Bronchial epithelial cell (primary cell): Measurements from ENCODE around the gene S1PR5. TPM values are rescaled to one million over a fixed set of nuclear protein-coding genes. Genes with fewer than 3 reads are reported as not detected.

Experiments used
- DNase-seq: peaks from one replicate; pipeline ENCODE4 v3.0.0-alpha.2; 2010; ENCODE audit warnings: low read depth
- FAIRE-seq: peaks from 2 replicates; lab custom pipeline; 2011; peaks lifted over from hg19 to GRCh38; lab: Jason Lieb, UNC
- H3K27me3 ChIP-seq: 2 replicates; pipeline ENCODE4 v1.5.1; 2011; ENCODE audit warnings: low read length; ENCODE audit not compliant: control insufficient read depth, insufficient read depth
- H3K36me3 ChIP-seq: 2 replicates; pipeline ENCODE4 v1.5.1; 2011; ENCODE audit warnings: low read length; ENCODE audit not compliant: control insufficient read depth, insufficient read depth
- H3K4me3 ChIP-seq: 2 replicates; pipeline ENCODE4 v1.5.1; 2011; ENCODE audit warnings: mild to moderate bottlenecking, low read depth, low read length, control low read depth
- total RNA-seq: library from RNA; depleted of rRNA; stranded (reverse); fragments of >200 nt; gene quantifications from 2 replicates; pipeline ENCODE4 v1.2.1, GENCODE V29; 2014
- TF ChIP-seq, protein P1 (sequence below): IDR thresholded peaks from 2 replicates; pipeline ENCODE4 v1.5.1; 2011; ENCODE audit warnings: mild to moderate bottlenecking, moderate library complexity, low read length, control low read depth, inconsistent platforms; ENCODE audit not compliant: insufficient read depth, severe bottlenecking

The S1PR5 gene
- total RNA-seq, 1 donor from 2014 or later: 6.6 TPM

GRCh38 chr19:10514211-10515145, 2.8 kb downstream of the S1PR5 start:
- TF ChIP-seq, protein P1, sequence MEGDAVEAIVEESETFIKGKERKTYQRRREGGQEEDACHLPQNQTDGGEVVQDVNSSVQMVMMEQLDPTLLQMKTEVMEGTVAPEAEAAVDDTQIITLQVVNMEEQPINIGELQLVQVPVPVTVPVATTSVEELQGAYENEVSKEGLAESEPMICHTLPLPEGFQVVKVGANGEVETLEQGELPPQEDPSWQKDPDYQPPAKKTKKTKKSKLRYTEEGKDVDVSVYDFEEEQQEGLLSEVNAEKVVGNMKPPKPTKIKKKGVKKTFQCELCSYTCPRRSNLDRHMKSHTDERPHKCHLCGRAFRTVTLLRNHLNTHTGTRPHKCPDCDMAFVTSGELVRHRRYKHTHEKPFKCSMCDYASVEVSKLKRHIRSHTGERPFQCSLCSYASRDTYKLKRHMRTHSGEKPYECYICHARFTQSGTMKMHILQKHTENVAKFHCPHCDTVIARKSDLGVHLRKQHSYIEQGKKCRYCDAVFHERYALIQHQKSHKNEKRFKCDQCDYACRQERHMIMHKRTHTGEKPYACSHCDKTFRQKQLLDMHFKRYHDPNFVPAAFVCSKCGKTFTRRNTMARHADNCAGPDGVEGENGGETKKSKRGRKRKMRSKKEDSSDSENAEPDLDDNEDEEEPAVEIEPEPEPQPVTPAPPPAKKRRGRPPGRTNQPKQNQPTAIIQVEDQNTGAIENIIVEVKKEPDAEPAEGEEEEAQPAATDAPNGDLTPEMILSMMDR: no peak
- FAIRE-seq (no peak), DNase-seq (no peak)
- Histone ChIP-seq H3K4me3 (no peak overlapping the region), H3K36me3 (peaks cover 10% of the 10 kb centered on the region), H3K27me3 (no peaks in the 10 kb centered on the region)

GRCh38 chr19:10513223-10513622, 4.0 kb downstream of the S1PR5 start:
- H3K4me3 ChIP-seq: no peak overlapping the region
- TF ChIP-seq, protein P1: no peak
- peaks cover 10% of the 10 kb centered on the region for H3K36me3 ChIP-seq
- FAIRE-seq: no peak
- H3K27me3 ChIP-seq: no peaks in the 10 kb centered on the region
- no peak for DNase-seq

DNA sequence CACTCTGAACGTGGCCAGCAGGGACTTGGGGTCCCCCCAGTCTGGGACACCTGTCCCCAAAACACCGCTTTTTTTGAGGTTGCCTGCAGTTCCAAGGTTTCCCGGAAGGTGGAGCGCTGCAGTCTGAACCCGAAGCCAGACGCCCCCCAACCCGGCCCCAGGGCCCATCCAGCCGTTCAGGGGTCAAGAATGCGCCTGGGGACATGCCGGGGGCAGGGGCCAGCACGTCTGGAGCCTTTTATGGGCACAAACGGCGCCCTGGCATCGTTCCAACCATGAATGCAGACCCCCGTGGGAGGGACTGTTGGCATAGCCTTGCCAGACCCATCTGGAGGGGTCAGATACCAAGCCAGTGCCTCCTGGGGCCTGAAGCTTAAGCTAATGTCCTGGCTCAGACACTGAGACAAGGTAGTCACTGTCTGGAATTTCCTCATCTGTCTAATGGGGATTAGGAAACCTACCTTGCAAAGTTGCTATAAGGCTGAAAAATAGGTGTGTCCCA, 6.9 kb downstream of the S1PR5 start:
- TF ChIP-seq, protein P1: peak; percentile 60
- Histone ChIP-seq H3K27me3 (no peaks in the 10 kb centered on the region), H3K4me3 (no peak overlapping the region), H3K36me3 (peaks cover 10% of the 10 kb centered on the region)
- FAIRE-seq (no peak), DNase-seq (peak; percentile 84)

GRCh38 chr19:10508707-10509106, 8.5 kb downstream of the S1PR5 start:
- no peaks in the 10 kb centered on the region for H3K27me3 ChIP-seq
- FAIRE-seq (no peak), DNase-seq (peak; percentile 53)
- peaks cover 5% of the 10 kb centered on the region for H3K36me3 ChIP-seq
- H3K4me3 ChIP-seq: no peak overlapping the region
- TF ChIP-seq, protein P1: no peak

- DNase-seq (no peak), FAIRE-seq (no peak)
- Histone ChIP-seq H3K27me3 (no peaks in the 10 kb centered on the region), H3K4me3 (no peak overlapping the region), H3K36me3 (peaks cover under 1% of the 10 kb centered on the region)
- TF ChIP-seq, protein P1: no peak
Measured at GRCh38 chr19:10508036-10508435, 9.2 kb downstream of the S1PR5 start.
